Mesenchymal stem cell (in vitro differentiated cells and primary cell): ENCODE results near the gene HARBI1.

ENCODE experiments used
- DNase-seq: peaks from one replicate; pipeline ENCODE4 v3.0.0-alpha.2; 2013
- H2AFZ ChIP-seq: one replicate; pipeline ENCODE4 v1.6.1; 2013; ENCODE audit warnings: low read depth, mild to moderate bottlenecking, control low read depth, inconsistent platforms, low read length, moderate library complexity
- H2AK5ac ChIP-seq: 2 replicates; pipeline ENCODE4 v1.6.1; 2013; ENCODE audit warnings: low read length, moderate library complexity, mild to moderate bottlenecking, inconsistent platforms; ENCODE audit not compliant: severe bottlenecking
- H2BK120ac ChIP-seq: one replicate; pipeline ENCODE4 v1.6.1; 2013; ENCODE audit warnings: low read depth, mild to moderate bottlenecking, inconsistent platforms, low read length, moderate library complexity
- H2BK12ac ChIP-seq, 2 experiments: one replicate each; pipeline ENCODE4 v1.6.1; 2013; ENCODE audit warnings: inconsistent platforms in 2 of 2, low read length in 2 of 2, mild to moderate bottlenecking in 2 of 2, moderate library complexity in 2 of 2, control low read depth in 1 of 2
- H2BK15ac ChIP-seq: one replicate; pipeline ENCODE4 v1.6.1; 2013; ENCODE audit warnings: mild to moderate bottlenecking, low read depth, inconsistent platforms; ENCODE audit not compliant: poor library complexity, severe bottlenecking
- H2BK5ac ChIP-seq: 2 replicates; pipeline ENCODE4 v1.6.1; 2013; ENCODE audit warnings: low read depth, mild to moderate bottlenecking, low read length, control low read depth, inconsistent platforms; ENCODE audit not compliant: poor library complexity, severe bottlenecking
- H3K14ac ChIP-seq, 2 experiments: one replicate each; pipeline ENCODE4 v1.6.1; 2013; ENCODE audit warnings: inconsistent platforms in 2 of 2, low read length in 2 of 2, control low read depth in 1 of 2, mild to moderate bottlenecking in 1 of 2, moderate library complexity in 1 of 2
- H3K18ac ChIP-seq, 2 experiments: one replicate each; pipeline ENCODE4 v1.6.1; 2013; ENCODE audit warnings: inconsistent platforms in 2 of 2, low read length in 2 of 2, control low read depth in 1 of 2, low read depth in 1 of 2, mild to moderate bottlenecking in 1 of 2
- H3K23ac ChIP-seq, 2 experiments: one replicate each; pipeline ENCODE4 v1.6.1; 2013; ENCODE audit warnings: inconsistent platforms in 2 of 2, low read length in 2 of 2, mild to moderate bottlenecking in 2 of 2, moderate library complexity in 2 of 2, control low read depth in 1 of 2
- H3K27ac ChIP-seq: 2 replicates; pipeline ENCODE4 v1.5.1; 2013; ENCODE audit warnings: mild to moderate bottlenecking, moderate library complexity, low read length, control low read depth, inconsistent platforms; ENCODE audit not compliant: poor library complexity, severe bottlenecking
- H3K27me3 ChIP-seq, 2 experiments: 2 replicates each; pipeline versions ENCODE4 v1.6.1 to v1.7.0; 2013; ENCODE audit warnings: low read length in 2 of 2, mild to moderate bottlenecking in 2 of 2, moderate library complexity in 2 of 2, control low read depth in 1 of 2, inconsistent platforms in 1 of 2; ENCODE audit not compliant: control insufficient read depth in 1 of 2, insufficient read depth in 1 of 2
- H3K36me3 ChIP-seq, 2 experiments: 2 replicates each; pipeline versions ENCODE4 v1.6.1 to v1.7.0; 2013; ENCODE audit warnings: low read length in 2 of 2, control low read depth in 1 of 2, inconsistent platforms in 1 of 2, low read depth in 1 of 2, mild to moderate bottlenecking in 1 of 2; ENCODE audit not compliant: insufficient read depth in 2 of 2, control insufficient read depth in 1 of 2
- H3K4ac ChIP-seq, 2 experiments: one replicate each; pipeline ENCODE4 v1.6.1; 2013; ENCODE audit warnings: inconsistent platforms in 2 of 2, low read length in 2 of 2, mild to moderate bottlenecking in 2 of 2, moderate library complexity in 2 of 2, control low read depth in 1 of 2, low read depth in 1 of 2
- H3K4me1 ChIP-seq: 2 replicates; pipeline ENCODE4 v1.6.1; 2013; ENCODE audit warnings: low read depth, low read length, control low read depth; ENCODE audit not compliant: control insufficient read depth, insufficient read depth
- H3K4me2 ChIP-seq: 2 replicates; pipeline ENCODE4 v1.6.1; 2013; ENCODE audit warnings: low read length, mild to moderate bottlenecking, inconsistent platforms; ENCODE audit not compliant: poor library complexity, severe bottlenecking
- H3K4me3 ChIP-seq, 2 experiments: 2 replicates each; pipeline versions ENCODE4 v1.5.1 to v1.7.0; 2013; ENCODE audit warnings: low read length in 2 of 2, mild to moderate bottlenecking in 2 of 2, control low read depth in 1 of 2, low read depth in 1 of 2; ENCODE audit not compliant: insufficient read depth in 1 of 2
- H3K79me1 ChIP-seq: replicated peaks from 2 replicates; pipeline ENCODE4 v1.6.1; 2013; ENCODE audit warnings: mild to moderate bottlenecking, control low read depth, low read length, inconsistent platforms; ENCODE audit not compliant: poor library complexity, severe bottlenecking
- H3K9ac ChIP-seq: 2 replicates; pipeline ENCODE4 v1.7.0; 2013; ENCODE audit warnings: mild to moderate bottlenecking, low read length, moderate library complexity
- H3K9me3 ChIP-seq: 2 replicates; pipeline ENCODE4 v1.7.0; 2013; ENCODE audit warnings: mild to moderate bottlenecking, low read length; ENCODE audit not compliant: control insufficient read depth
- H4K8ac ChIP-seq: one replicate; pipeline ENCODE4 v1.6.1; 2013; ENCODE audit warnings: inconsistent platforms, mild to moderate bottlenecking, low read length, moderate library complexity
- H4K91ac ChIP-seq: one replicate; pipeline ENCODE4 v1.6.1; 2013; ENCODE audit warnings: mild to moderate bottlenecking, low read length, inconsistent platforms
- WGBS: methylation state at CpG from one replicate; pipeline ENCODE4 v1.1.7; 2013; ENCODE audit warnings: mixed read lengths; 5-methylcytosine and 5-hydroxymethylcytosine counted together

The HARBI1 gene

GRCh38 chr11:46565232-46565840 is 51.7 kb downstream of the HARBI1 start:
- DNase-seq = no peak
- Histone ChIP-seq H3K27ac (no peak overlapping the region), H3K4me2 (no peak overlapping the region), H2BK5ac (no peak overlapping the region), H2BK120ac (no peak overlapping the region), H3K79me1 (peaks cover 23% of the 10 kb centered on the region), H3K27me3 (no peaks in the 10 kb centered on the region), H2AFZ (no peak overlapping the region), H4K8ac (no peak overlapping the region), H2BK12ac (no peak overlapping the region), H2BK15ac (no peak overlapping the region), H3K4me1 (peaks cover 4% of the 10 kb centered on the region), H3K36me3 (peaks cover 0 to 4% of the 10 kb centered on the region in 2 experiments), H3K4ac (no peak overlapping the region), H3K9me3 (no peaks in the 10 kb centered on the region), H3K23ac (no peak overlapping the region), H3K9ac (no peak overlapping the region), H2AK5ac (no peak overlapping the region), H3K18ac (no peak overlapping the region), H3K14ac (no peak overlapping the region), H3K4me3 (no peak overlapping the region), H4K91ac (no peak overlapping the region)
- WGBS = 97% methylated on average over 5 of the region's 7 CpGs

GRCh38 chr11:46564459-46564858 is 52.6 kb downstream of the HARBI1 start:
- no peaks in the 10 kb centered on the region for H3K9me3 ChIP-seq
- H3K18ac ChIP-seq = no peak overlapping the region
- no peaks in the 10 kb centered on the region for H3K27me3 ChIP-seq
- no CpG with 5 or more reads among the region's 1 CpG for WGBS
- no peak overlapping the region for H3K4me3 ChIP-seq
- H2BK120ac ChIP-seq = no peak overlapping the region
- H3K4ac ChIP-seq = no peak overlapping the region
- H4K91ac ChIP-seq = no peak overlapping the region
- no peak overlapping the region for H2AK5ac ChIP-seq
- H3K23ac ChIP-seq = no peak overlapping the region
- DNase-seq = peak; percentile 56
- H3K27ac ChIP-seq = no peak overlapping the region
- H3K4me2 ChIP-seq = no peak overlapping the region
- H3K9ac ChIP-seq = no peak overlapping the region
- H2BK15ac ChIP-seq = no peak overlapping the region
- H2BK5ac ChIP-seq = no peak overlapping the region
- no peak overlapping the region for H4K8ac ChIP-seq
- H3K14ac ChIP-seq = no peak overlapping the region
- no peak overlapping the region for H2BK12ac ChIP-seq
- peaks cover 21% of the 10 kb centered on the region for H3K79me1 ChIP-seq
- H2AFZ ChIP-seq = no peak overlapping the region
- peaks cover 4% of the 10 kb centered on the region for H3K4me1 ChIP-seq
- peaks cover 0 to 4% of the 10 kb centered on the region in 2 experiments for H3K36me3 ChIP-seq

GRCh38 chr11:46562527-46562926 is 54.5 kb downstream of the HARBI1 start:
- peaks cover 18% of the 10 kb centered on the region for H3K79me1 ChIP-seq
- peaks cover 8% of the 10 kb centered on the region for H3K4me1 ChIP-seq
- H2BK120ac ChIP-seq = no peak overlapping the region
- H3K27ac ChIP-seq = no peak overlapping the region
- no peak overlapping the region for H4K8ac ChIP-seq
- no peak overlapping the region for H2BK12ac ChIP-seq
- no peak overlapping the region for H3K23ac ChIP-seq
- no peak overlapping the region for H3K18ac ChIP-seq
- no peak overlapping the region for H2AK5ac ChIP-seq
- H3K9me3 ChIP-seq = no peaks in the 10 kb centered on the region
- no peaks in the 10 kb centered on the region for H3K27me3 ChIP-seq
- H2AFZ ChIP-seq = no peak overlapping the region
- 100% methylated on average over 4 of the region's 5 CpGs for WGBS
- no peak overlapping the region for H3K4me3 ChIP-seq
- no peak overlapping the region for H4K91ac ChIP-seq
- no peak overlapping the region for H3K14ac ChIP-seq
- no peak overlapping the region for H3K4me2 ChIP-seq
- H2BK15ac ChIP-seq = no peak overlapping the region
- H2BK5ac ChIP-seq = no peak overlapping the region
- no peaks in the 10 kb centered on the region for H3K36me3 ChIP-seq
- no peak overlapping the region for H3K9ac ChIP-seq
- no peak overlapping the region for H3K4ac ChIP-seq
- DNase-seq = no peak

GRCh38 chr11:46560300-46560991 is 56.6 kb downstream of the HARBI1 start:
- no peak overlapping the region for H2AK5ac ChIP-seq
- H3K27me3 ChIP-seq = no peaks in the 10 kb centered on the region
- no peak overlapping the region for H2BK12ac ChIP-seq
- peak; percentile 60 for DNase-seq
- no peak overlapping the region for H2AFZ ChIP-seq
- H2BK15ac ChIP-seq = no peak overlapping the region
- no peak overlapping the region for H3K27ac ChIP-seq
- H3K18ac ChIP-seq = no peak overlapping the region
- WGBS = 88% methylated on average over 5 of the region's 6 CpGs
- H2BK5ac ChIP-seq = no peak overlapping the region
- H3K36me3 ChIP-seq = no peaks in the 10 kb centered on the region
- H3K9me3 ChIP-seq = no peaks in the 10 kb centered on the region
- H3K4me1 ChIP-seq = peaks cover 10% of the 10 kb centered on the region
- H3K9ac ChIP-seq = peak overlapping the region; percentile 90
- H3K23ac ChIP-seq = no peak overlapping the region
- no peak overlapping the region for H3K4ac ChIP-seq
- H3K14ac ChIP-seq = no peak overlapping the region
- H4K91ac ChIP-seq = no peak overlapping the region
- peak overlapping the region in 1 of 2 experiments; percentile 75 for H3K4me3 ChIP-seq
- no peak overlapping the region for H2BK120ac ChIP-seq
- H3K4me2 ChIP-seq = no peak overlapping the region
- peaks cover 13% of the 10 kb centered on the region for H3K79me1 ChIP-seq
- no peak overlapping the region for H4K8ac ChIP-seq
